Ramos (cell line): ENCODE measurements around the gene HPGDS.
"Not testable (repeated sequence)": the region's sequence is repeated elsewhere in the genome, so short reads cannot be mapped to it uniquely, and the experiment has no call there.

Source experiments
- in situ Hi-C: fragments of 300-500 bp; cut with MboI; formaldehyde crosslinking; loops from one replicate; pipeline ENCODE4 v1.14.3; 2022; ENCODE audit warnings: low sequenced_read_pairs; ENCODE audit not compliant: unreplicated experiment

Gene HPGDS

GRCh38 chr4:94332983-94333590 is 9.5 kb downstream of the HPGDS start:
- in situ Hi-C loops: no loop called here

GRCh38 chr4:94329933-94330332 is 12.7 kb downstream of the HPGDS start:
- in situ Hi-C loops: no loop called here

GRCh38 chr4:94325835-94326234 is 16.8 kb downstream of the HPGDS start:
- in situ Hi-C loops: no loop called here

GRCh38 chr4:94319927-94320326 is 22.7 kb downstream of the HPGDS start:
- in situ Hi-C loops: not testable (repeated sequence)

GRCh38 chr4:94307231-94307871 is 35.3 kb downstream of the HPGDS start:
- in situ Hi-C loops: no loop called here

GRCh38 chr4:94306713-94307112 is 35.9 kb downstream of the HPGDS start:
- in situ Hi-C loops: no loop called here

GRCh38 chr4:94305466-94306225 is 37.0 kb downstream of the HPGDS start:
- in situ Hi-C loops: no loop called here

- in situ Hi-C loops: no loop called here
These were observed 38.2 kb downstream of the HPGDS start for GRCh38 chr4:94304365-94304971.

GRCh38 chr4:94302191-94302590 is 40.4 kb downstream of the HPGDS start:
- in situ Hi-C loops: no loop called here

GRCh38 chr4:94298725-94299252 is 43.8 kb downstream of the HPGDS start:
- in situ Hi-C loops: no loop called here

GRCh38 chr4:94295473-94295872 is 47.2 kb downstream of the HPGDS start:
- in situ Hi-C loops: not testable (repeated sequence)

- in situ Hi-C loops: not testable (repeated sequence)
These were observed 48.7 kb downstream of the HPGDS start for GRCh38 chr4:94293981-94294380.

GRCh38 chr4:94290245-94290644 is 52.4 kb downstream of the HPGDS start:
- in situ Hi-C loops: no loop called here

GRCh38 chr4:94285666-94286065 is 57.0 kb downstream of the HPGDS start:
- in situ Hi-C loops: no loop called here

GRCh38 chr4:94284889-94285288 is 57.7 kb downstream of the HPGDS start:
- in situ Hi-C loops: no loop called here

- in situ Hi-C loops: no loop called here
These were observed 63.9 kb downstream of the HPGDS start for GRCh38 chr4:94278781-94279180.

GRCh38 chr4:94277534-94277933 is 65.1 kb downstream of the HPGDS start:
- in situ Hi-C loops: no loop called here

- in situ Hi-C loops: no loop called here
These were observed 66.4 kb downstream of the HPGDS start for GRCh38 chr4:94276204-94276603.

- in situ Hi-C loops: no loop called here
These were observed 67.7 kb downstream of the HPGDS start for GRCh38 chr4:94274912-94275311.

GRCh38 chr4:94271248-94271647 is 71.4 kb downstream of the HPGDS start:
- in situ Hi-C loops: no loop called here

GRCh38 chr4:94267037-94267436 is 75.6 kb downstream of the HPGDS start:
- in situ Hi-C loops: no loop called here
